NCI-H1105 treated with DMSO at 0.1 percent for 48 hours (cell line): ENCODE results near the gene LMAN1L.

Experiments
- DNase-seq: peaks from one replicate; lab custom pipeline; 2025; lab: John Stamatoyannopoulos, UW

Gene LMAN1L

DNA sequence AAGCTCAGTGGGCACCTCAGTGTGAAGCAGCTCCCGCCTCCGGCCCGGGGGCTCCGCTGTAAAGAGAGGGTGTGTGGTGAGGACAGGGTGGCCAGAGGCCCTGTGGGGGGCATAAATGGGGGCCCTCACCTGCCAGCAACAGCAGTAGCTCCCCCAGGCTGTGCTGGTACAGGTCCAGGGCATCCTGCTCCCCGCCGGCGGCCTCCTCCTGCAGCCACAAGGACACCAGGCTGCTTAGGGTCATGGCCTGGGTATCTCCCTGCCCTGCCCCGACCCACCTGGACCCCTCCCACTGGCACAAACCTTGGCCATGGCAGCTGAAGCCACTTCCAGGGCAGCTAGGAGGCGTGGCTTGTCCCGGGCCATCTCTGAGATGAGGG lies 25.5 kb downstream of the LMAN1L start:
- no peak for DNase-seq

DNA sequence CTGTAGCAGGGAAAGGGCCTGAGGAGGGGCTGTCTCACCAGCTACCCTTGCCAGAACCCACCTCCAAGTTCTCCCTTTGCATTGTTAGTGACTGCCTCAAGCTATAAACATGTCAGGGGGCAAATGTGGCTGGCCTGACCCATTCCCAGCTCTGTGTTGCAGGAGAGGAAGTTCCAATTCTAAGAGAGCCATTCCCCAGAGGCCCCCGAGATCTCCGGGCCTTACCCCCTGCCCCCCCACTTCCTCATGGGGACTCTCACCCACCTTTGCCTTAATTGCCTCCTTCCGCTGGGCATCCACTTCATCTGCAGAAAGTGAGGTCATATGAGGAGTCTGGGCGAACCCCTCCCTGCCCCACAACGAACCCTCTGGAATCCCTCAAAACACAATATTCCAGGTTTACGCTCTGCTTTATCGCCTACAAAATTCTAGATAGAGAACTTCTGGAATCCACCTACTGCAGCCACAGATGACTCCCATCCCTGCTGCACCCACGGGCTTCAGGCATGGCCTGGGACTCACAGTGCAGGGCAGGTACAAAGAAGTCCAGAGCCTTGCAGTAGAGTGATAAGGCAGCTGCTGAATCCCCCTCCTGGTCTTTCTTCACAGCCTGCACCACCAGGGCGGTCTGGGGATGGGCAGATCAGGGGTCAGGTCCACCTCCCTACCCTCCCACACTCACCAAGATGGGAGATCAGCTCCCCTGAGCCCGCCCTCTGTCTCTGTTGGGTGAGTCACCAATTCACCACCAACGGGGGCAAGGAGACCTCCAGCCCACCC lies 26.3 kb downstream of the LMAN1L start:
- no peak for DNase-seq

DNA sequence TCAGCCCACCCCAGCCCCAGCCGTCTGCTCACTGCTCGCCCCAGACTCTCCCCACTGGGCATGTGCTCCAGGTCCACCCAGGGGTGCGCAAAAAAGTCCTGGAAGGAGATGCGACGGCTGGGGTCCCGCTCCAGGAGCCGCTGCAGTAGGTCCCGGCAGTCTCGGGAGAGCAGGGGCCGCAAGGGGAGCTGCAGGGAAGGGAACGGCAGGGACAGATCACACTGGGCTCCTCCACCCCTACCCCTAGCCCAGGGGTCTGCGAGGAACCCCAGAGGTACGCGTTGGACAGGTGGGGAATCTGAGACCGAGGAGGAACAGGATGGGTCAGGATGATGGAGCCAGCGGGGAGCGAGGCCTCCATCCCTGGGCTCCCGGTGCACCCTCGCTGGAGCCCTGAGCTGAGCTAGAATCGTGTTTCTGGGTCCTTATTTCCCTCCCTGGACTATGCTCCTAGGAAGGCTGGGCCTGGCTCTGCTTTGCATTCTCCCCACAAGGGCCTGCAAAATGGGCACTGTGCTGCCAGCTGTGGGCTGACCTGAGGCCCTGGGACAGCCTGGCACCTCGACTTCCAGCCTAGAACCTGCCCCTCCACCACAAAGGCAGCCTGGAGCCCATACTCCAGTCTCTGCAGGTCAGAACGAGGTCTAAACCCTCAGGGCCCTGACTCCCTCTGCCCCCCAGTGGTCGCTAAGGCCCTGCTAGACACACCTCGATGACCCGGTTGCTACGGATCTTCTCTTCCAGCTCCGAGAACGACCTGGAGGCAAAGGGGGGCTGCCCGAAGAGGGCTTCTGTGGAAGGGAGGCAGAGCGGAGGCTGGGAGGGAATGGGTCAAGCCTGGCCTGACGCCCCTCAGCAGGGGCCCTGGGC lies 27.1 kb downstream of the LMAN1L start:
- DNase-seq: no peak

DNA sequence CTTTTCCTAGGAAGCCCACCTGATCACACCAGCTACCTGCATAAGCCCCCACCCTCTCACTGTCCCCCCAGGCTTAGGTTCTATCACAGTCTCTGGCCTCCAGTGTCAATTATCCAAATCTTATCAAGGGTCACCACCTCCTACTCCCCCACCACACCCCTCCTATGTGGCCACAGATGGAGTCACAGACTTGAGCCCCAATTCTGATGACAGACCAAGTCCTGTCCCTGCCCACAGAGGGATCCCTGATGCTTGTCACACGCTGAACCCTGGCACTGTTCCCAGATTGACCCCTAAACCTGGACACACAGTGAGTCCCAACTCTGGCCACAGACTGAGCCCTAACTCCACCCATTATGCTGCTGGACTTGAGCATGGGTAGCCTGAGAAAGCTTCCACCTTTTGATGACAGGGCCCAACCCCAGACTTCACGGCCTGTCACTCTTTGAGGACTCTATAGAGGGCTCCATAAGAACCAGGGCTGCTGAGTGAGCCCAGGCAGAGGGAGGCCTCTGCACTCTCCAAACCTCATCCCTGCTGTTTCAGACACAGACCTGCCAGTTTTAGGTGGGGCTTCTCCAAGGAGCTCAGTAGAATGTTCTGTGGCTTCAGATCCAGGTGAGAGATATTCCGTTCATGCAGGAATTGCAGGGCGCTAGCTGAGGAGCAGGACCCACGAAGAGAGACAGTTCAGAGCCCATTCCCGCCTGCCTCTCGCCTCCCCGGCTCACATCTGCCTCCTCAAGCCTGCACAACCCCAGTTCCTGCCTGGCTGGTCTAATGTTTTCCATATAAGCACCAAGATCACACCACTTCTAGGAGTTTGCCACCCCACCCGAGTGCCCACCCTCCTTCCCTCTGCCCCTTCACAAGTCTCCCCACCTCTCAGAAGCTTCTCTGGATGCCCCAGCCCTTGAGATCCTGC lies 28.5 kb downstream of the LMAN1L start:
- no peak for DNase-seq

DNA sequence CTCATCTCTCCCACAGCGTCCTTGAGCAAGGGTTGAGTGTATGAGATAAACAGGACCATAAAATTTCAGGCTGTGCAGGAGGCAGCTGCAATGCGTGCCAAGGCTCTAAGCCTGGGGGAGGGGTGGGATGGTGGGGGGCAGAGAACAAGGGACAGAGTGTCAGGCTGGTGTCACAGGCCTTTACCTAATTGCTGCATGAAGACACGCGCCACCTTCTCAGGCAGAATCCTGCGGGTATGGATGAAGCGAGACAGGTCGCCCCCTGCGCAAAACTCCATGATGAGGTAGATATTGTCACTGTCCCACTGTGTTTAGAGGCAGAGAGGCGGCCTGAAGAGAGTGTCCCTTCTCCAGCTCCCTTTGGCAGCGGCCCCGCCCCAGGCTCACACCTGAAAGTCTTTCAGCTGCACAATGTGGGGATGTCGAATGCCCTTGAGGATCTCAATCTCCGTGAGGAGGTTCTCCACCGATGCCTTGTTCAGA lies 29.3 kb downstream of the LMAN1L start:
- no peak for DNase-seq

DNA sequence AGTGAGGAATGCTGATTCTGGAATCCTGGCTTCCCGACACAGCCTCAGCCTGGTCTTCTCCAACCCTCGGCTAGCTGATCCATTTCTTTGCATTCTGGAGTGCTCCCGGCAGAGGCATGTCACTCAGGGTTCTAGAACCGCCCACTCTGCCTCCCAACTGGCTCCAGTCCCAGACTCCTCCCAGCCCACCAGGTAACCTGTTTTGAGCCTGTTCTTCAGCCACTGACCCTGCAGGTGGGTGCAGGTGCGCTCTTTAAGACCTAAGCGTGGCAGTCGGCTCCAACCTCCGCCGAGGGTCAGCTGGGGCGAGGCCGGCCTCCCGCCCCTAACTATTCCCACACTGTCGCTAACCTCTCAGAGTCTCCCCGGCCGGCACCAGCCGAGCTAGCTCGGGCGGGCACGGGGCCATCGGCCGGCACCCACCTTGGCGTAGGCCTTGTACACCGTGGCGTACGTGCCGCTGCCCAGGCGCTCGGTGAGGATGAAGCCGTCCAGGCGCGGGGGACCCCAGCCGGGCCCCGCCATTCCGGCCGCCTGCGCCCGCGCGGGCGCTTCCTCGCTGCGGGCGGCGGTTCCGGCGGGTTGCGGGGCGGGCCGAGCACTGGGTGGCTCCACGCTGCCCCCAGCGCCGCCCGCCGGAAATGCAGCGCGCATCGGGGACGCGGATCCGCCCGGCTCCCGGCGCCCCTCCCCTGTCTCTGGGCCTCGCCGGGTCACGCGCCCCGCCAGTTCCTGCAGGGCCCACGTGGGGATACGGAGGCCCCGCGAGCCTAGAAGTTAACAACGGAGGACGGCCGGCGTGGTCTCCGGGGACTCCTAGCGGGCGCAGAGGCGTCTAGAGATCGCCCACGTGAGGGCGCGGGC lies 30.2 kb downstream of the LMAN1L start, which contains the start of gene ULK3:
Gene ULK3 (minus strand): TSS at position 576 of the 864 bp plus-strand sequence. CDS start 51 bp downstream, at position 525.
- DNase-seq: peak; percentile 72

DNA sequence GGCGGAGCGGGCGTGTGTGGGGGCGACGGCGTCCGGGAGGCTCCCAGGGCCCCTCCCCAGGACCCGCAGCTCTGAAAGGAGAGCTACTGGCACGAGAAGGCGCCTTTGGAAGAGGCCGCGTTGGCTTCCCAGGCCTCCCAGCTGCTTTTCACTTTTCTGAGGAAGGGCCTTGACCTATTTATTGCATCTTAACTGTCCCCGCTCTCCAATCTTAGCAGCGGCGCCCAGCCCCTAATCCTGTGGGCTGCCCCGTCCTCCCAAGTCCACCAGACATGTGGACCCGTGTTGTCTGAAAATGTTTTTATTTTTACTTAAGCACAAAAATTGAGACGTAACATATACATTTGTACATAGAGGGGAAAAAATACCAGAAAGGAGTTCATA lies 30.8 kb downstream of the LMAN1L start:
- DNase-seq: no peak

DNA sequence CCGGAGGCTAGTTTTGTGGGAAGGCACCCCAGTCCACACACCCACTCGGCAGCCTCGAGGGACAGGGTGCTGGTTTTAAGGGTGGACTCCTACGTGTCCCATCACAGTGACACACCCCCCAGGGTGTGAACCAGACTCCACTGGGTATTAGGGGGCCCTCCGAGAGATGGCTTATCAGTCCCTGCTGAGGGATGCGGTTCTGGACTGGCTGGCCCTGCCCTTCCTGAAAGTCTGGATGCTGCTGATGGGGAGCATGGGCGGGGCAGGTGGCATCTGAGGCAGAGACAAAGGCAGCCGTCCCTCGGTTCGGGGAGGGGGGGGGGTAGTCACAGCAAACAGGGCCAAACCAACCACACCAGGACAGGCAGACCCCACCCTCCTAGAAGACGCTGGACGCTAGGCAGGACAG lies 31.3 kb downstream of the LMAN1L start:
- DNase-seq: no peak

DNA sequence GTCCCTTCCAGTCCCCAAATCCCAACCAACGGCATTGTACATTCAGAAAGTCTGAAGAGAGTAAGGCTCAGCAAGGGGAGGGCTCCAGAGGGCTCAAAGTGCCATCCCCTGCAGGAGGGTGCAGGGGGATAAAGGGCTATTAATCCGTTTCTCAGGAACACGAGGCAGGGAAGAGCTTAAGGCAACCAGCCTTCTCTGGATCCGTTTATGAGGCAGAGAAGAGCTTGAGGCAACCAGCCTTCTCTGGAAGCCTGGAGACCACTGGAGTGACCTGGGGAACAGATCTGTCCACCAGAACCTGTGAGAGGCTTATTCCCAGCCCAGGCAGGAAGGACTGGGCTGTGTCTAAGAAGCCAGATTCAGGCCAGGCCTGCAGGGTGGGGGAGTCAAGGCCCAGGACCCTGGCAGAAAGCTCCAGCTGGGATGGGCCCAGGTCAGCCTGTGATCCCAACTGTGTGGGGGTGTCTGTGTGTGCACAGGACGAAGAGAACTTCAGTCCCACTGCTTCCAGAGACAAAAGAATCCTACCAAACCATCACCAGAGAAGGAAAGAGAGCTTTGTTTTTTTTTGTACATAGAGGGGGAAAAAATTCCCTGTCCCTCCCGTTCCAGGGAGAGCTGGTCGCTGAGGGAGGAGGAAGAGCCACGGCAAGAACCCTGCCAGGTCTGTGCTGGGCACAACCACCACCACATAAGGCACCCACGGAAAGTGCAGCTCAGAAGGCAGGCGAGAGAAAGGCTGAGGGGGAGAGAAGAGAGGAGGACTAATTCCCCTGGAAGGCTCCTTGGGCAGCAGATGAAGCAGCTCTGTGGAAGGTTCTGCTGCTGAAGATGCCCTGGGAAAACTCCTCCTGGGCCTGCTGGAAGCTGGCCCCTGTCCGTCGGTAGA lies 31.9 kb downstream of the LMAN1L start:
- no peak for DNase-seq

DNA sequence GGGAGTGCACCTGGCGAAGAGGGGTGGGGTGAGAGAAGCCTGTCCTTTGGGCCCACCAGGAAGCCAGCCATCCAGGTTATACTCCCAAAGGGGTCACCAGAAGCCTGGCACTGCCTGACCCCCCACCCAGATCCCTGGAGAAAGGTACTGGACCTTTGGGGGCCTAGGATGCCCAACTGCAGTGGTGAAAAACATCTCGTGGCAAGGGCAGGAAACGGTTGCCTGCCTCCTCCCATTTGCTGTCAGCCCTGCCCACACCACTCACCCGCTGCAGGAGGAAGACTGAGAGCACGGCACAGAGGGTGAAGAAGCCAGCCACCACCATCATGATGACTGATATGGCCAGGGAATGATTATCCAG lies 32.6 kb downstream of the LMAN1L start:
- no peak for DNase-seq

DNA sequence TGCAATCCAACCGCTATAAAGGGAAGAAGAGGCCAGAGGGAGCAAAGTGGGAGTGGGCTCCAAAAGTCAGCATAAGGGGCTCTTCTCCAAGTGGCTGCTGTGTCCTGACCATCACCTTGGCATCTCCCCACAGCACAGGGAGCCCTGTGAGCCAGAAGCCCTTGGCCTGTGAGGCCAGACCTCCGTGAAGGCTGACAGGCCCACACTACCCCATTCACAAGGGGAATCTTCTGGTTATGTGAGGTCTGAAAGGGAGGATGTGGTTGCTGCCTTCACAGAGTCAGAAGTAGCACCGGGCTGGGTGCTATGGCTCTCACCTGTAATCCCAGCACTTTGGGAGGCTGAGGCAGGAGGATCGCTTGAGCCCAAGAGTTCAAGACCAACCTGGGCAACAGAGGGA lies 32.9 kb downstream of the LMAN1L start:
- DNase-seq: no peak

DNA sequence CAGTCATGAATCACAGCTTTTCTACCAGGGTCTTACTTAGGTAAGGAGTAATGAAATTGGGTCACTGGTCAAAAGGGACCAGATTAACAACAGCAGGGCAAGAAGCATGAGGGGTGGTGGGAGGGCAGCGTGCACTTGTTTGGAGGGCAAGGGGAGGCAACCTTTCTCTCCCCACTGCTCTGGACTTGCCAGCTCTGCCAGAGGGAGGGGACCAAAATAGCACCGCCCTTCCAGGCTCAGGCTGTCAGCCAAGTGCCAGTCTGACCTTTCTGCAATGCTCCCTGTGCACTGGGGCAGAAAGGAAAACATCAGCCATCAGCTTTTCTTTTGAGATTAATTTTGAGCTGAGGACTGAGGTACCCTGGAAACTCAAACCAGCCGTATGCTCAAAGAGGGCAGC lies 34.8 kb downstream of the LMAN1L start:
- DNase-seq: no peak

DNA sequence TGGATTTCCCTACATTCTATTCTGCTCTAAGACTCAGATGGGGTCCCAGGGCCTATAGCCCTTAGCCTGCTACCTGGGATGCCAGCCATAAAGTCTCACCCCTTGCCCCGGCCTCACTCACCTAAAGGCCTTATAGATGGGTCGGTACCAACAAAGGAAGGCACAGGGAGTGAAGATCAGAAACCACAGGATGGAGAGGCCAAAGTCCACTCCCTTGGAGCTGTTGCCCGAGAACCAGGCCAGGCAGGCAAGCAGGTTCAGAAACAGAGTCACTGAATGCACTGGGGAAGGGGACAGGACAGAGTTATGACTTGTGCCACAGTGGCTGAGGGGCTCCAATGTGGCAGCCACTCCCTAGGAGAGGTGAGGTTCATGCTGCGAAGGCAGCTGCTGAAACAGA lies 37.8 kb downstream of the LMAN1L start:
- DNase-seq: no peak

DNA sequence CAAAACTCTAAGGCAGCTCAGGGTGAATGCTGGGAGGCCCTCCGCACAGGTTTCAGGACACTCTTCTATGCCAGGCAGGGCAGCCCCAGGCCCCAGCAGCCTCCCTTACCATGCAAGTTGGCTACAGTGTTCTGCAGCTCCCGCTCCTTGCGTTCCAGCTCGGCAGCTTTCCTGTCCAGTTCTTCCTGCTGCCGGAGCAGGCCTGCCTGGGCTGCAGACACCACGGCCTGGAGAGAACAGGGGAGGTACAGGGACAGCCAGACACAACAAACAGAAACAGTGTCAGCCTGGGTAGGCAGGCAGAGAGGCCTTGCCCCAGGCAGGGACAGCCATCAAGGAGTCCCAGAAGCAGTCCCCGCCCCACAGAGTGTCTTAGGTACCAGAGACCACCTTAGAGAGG lies 39.3 kb downstream of the LMAN1L start:
- no peak for DNase-seq

DNA sequence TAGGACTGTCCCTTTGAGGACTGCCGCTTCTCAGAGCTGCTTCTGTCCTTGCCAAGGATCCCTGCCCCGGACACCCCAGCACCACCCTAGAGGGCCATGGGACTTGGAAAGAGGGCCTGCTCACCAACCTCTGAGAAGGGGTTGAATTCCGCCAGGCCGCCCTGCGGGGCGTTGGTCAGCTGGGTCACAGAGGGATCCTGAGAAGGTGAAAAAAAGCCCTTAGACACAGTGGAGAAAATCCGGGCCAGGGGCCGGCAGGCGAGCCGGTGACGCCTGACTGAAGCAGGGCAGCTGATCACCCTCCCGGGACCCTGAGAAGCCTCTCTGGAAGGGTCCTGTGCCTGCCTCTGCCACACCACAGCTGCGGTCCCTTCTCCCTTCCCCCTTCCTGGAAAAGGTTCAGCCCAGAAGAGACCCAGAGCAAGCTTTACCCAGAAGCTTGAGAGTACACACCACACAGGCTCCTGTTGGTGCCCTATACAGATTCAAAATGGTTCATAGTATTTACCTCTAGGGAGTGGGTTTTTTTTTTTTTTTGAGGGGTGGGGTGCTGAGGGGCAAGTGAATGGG lies 41.9 kb downstream of the LMAN1L start:
- no peak for DNase-seq

DNA sequence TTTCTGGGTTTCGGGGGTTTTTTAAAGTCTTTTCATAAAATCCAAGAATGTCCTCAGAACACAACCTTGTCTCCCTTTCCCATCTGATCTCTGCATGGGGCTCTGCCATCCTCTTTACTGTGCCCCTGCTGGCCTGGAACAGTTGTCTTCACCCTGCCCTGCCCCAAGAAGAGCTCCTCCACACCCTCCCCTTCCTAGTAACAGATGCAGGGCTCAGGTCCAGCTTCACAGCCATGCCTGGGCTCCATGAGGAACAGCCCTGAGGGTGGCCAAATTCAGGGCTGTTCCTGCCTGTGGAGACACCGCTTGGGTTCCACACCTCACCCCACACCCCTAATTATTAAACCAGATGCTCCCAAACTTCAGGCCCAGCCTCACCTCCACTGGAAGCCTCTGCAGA lies 43.2 kb downstream of the LMAN1L start:
- DNase-seq: no peak

DNA sequence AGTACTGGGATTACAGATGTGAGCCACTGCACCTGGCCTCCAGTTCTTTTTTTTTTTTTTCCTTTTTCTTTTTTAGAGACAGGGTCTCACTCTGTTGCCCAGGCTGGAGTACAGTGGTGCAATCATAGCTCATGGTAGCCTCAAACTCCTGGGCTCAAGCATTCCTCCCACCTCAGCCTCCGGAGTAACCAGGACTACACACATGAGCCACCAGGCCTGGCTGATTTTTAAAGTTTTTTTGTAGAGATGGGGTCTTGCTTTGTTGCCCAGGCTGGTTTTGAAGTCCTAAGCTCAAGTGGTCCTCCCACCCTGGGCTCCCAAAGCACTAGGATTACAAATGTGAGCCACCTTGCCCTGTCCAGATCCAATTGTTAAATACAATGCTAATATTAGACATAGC lies 43.9 kb downstream of the LMAN1L start:
- DNase-seq: no peak

DNA sequence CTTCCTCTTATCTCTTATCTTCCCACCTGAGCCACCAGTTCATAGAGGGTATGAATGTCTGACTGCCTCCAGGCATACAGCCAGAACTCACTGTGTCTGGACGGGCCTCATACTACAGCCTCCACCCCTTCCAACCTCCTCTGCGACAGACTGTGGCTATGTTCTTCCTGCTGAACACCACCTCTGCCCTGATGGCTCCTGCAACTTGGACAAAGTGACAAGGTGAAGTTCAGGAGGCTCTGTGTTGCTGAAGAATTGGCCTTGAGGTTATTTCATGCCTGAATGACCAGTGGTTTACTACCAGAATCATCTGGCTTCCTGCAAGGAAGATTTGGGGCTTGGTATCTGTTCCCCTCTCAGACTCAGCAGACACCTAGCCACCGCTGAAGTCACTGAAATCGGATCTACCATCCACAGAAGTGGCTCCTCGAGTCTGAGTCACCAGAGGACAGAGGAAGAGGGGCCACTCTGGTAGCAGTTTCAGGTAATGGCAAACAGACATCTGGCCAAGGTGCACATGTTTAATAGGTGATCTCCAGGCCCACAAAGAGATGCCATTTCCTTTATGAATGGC lies 44.5 kb downstream of the LMAN1L start:
- DNase-seq: no peak

DNA sequence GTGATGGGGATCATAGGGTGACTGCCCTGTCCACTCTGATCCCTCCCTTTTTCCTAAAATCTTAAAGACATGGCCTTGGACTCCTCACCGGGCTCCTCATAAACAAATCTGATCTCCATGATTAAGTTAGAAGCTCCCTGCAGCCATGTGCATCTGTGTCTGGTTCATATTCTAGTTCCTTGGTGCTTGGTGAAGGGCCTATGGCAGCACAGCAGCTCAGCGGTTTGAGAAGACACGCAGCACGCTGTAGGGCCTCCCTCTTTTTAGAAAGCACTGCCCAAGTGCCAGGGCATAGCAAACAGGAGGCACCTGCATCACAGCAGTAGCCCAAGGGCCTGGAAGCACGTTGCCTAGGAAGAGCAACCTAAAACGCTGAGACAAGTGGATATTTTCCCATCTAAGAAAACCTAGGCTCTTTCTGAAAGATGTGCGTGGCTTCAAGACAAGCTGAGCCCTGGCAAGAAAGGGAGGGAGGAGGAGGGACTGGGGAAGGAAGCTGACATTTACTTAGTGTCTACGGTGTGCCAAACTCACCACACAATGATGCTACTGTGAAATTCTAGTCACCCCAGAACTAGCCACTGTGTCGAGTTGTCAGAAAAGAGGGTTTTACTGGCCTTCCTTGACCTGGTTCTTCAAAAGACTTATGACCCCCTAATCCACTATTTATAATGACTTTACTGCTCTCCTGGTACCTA lies 45.2 kb downstream of the LMAN1L start:
- no peak for DNase-seq
